T-helper 9 cell (primary cell): ENCODE measurements around the gene IL5.
A peak's percentile ranks its signal among the peaks of the same experiment; 100 is the strongest.
"Not testable (repeated sequence)": the region's sequence is repeated elsewhere in the genome, so short reads cannot be mapped to it uniquely, and the experiment has no call there.

ENCODE experiments used
- DNase-seq: peaks from one replicate; pipeline ENCODE4 v3.0.0-alpha.2; 2020
- total RNA-seq, 2 donors: gene quantifications; one replicate each; lab custom pipeline; 2026; lab: John Stamatoyannopoulos, UW

IL5 gene
- total RNA-seq = 0 reads per million in 2 donors

DNA sequence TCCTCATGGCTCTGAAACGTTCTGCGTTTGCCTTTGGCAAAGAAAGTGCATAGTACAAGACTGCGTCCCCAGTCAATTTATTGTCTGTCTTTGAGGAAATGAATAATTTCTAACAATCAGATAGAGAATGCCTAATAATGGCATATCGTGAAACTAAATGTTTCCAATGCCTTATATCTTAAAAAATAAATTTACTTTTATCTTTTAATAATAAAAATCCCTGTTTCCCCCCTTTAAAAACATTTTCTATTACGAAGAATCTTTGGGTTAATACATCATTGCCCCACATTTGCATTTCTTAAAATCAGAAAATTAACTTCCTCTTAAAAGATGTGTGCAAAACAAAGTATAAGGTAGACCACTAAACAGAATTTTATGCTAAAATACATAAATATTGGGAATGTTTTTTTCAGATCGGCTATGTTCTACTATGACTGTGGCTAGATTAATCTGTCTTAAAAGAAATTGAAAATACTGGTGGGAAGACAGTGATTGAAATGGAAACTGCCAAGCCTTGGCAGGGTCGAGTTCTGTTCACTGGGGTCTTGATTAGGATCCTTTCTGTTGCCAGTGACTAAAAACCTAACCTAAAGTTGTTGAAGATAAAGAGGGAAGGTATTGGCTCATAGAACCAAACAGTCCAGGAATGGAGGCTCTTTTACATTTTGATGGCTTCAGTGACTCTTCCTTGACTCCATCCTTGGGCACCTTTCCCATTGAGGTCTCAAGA, at the start of gene IL5:
Gene IL5, minus strand, starts transcription at position 51 of the 730 bp plus-strand sequence. Its CDS starts 44 bp downstream, at position 7.
- no peak for DNase-seq

DNA sequence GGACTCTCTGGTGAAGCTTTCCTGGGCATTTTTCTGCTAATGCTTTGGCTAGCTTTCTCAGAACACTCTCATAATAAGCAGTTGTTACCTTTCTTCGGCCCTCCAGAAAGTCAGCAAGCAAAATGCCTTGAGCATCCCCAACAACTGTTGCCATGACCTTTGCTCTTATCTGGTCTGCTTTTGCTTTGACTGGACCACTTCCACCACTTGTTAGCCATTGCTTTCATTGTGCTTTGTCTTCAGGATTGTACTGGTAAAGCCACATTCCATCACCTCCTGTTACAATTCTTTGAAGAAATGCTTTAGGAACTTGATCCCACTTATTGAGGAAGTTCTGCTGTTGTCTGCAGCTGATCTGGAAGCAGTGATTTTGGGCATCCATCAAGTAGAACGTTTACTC, 49.2 kb upstream of the IL5 start:
- no peak for DNase-seq

DNA sequence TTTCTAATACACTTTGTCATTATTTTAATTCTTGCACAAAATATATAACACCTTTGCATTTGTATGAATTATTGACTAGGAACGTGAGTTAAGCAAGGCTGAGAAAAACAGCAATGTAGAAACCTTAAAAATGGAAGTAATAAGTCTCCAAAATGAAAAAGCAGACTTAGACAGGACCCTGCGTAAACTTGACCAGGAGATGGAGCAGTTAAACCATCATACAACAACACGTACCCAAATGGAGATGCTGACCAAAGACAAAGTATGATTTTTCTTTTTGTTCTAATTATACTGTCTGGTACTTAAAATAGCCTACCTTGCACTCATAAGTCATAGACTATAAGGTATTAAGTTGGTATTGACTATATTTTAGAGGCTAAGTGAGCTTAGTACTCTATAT, 47.8 kb upstream of the IL5 start:
- DNase-seq = no peak

DNA sequence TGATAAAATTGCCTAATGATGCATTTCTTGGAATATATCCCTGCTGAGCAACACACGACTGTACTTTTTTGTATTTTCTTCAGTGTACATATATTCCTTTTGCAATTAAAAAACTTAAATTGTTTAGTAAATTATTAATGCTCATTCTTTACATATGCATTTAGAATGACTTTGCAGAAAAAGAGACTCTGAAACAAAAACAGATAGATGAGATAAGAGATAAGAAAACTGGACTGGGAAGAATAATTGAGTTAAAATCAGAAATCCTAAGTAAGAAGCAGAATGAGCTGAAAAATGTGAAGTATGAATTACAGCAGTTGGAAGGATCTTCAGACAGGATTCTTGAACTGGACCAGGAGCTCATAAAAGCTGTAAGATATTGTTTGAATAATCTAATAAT, 46.1 kb upstream of the IL5 start:
- no peak for DNase-seq

DNA sequence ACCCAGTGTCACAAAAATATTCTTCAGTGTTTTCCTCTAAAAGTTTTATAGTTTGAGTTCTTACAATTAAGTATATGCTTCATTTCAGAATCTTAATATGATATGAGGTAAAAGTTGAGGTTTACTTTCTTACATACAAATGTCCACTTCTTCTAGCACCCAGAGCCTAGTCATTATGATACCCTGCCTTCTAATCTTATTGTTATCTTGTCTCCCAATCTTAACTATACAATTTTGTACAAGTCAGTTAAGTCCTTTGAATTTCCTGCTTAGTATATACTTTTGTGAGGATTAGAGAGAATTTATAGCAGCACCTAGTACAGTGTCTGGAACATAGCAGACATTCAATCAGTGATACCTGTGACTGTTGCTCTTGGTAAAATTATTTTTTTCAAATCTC, 42.7 kb upstream of the IL5 start:
- no peak for DNase-seq

DNA sequence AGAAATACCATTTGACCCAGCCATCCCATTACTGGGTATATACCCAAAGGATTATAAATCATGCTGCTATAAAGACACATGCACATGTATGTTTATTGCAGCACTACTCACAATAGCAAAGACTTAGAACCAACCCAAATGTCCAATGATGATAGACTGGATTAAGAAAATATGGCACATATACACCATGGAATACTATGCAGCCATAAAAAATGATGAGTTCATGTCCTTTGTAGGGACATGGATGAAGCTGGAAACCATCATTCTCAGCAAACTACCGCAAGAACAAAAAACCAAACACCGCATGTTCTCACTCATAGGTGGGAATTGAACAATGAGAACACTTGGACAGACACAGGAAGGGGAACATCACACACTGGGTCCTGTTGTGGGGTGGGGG, 41.2 kb upstream of the IL5 start:
- not testable (repeated sequence) for DNase-seq

DNA sequence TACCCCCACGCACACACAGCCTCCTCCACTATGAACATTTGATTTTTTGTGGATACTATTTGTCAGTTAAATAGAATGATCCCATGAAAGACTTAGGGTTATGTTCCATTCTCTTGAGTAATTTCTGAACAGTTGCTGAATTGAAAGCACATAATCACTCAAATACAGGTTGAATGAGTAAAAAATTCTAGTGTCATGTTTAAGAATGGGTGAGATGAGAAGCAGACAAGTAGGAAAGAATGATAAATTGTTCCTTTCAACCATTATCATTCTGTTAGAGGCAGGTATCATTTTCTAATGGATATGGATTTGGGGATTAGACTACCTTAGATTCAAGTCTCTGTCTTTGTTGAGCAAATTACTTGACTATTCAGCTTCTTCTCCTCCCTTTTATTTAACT, 32.8 kb upstream of the IL5 start:
- no peak for DNase-seq

DNA sequence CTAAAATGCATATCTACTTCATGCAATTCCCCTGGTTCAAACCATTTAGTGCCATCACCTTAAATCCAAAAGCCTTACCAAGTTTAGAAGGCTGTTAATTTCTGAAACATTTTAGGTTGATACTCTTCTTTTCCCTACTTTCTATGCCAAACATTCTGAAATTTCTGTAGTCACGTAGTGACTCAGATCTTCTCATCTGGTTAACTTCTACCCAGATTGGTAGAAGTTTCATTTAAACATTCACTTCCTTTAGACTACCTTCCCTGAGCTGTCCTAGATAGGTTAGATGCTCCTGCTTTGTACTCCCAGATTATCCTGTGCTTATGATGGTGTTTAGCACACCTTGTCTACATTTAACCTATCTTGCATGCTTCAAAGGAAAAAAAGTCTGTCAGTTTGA, 23.3 kb upstream of the IL5 start:
- DNase-seq = no peak

DNA sequence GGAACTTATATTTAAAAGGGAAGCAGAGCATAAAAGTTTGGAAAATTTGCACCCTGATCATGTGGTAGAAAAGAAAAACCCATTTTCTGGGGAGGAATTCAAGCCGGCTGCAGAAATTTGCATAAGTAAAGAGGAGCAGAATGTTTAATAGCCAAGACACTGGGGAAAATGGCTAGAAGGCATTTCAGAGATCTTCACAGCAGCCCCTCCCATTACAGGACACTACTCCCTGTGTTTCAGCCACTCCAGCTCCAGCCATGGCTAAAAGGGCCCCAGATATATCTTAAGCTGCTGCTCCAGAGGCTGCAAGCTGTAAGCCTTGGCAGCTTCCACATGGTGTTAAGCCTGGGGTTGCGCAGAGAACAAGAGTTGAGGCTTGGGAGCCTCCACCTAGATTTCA, 21.2 kb upstream of the IL5 start:
- DNase-seq = not testable (repeated sequence)

DNA sequence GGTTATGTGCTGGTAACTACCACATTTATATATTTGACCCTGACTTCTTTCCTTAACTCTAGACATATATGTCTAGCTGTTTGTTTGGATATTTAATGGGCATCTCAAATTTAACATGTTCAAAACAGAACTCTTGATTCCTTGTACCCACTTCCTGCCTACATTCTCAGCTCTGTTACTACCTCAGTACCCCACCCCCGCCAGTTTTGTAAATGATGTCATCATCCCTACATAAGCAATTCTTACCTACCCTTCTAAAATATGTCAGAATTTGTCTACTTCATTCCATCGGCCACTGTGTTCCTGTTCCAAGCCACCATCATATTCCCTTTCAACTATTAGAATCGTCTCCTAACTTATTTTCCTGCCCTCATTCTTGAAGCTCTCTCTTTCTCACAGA, 18.3 kb upstream of the IL5 start:
- DNase-seq = no peak

DNA sequence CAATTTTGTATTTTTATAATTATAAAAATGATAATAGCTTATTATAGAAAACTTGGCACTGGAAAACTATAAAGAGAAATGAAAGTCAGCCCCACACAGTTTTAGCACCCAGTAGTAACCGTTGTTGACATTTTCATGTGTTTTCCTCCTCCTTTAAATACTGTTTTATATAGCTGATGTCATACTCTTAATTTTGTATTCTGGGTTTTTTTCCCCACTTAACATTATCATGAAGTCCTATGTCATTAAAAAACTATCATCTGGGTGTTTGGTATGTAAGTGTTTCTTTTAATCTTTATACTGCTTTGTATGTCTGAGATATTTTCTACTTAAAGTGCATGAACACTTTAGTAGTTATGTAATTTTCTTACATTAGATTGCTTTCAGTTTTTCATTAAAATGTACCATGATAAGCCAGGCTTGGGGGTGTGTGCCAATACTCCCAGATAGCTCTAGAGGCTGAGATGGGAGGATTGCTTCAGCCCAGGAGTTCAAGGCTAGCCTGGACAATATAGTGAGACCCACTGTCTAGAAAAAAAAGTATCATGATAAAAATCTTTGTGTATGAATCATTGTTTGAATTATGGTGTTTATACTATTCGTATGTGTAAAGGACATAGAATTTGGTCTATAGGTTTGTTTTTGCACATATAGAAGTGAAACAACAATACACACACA, 16.2 kb upstream of the IL5 start:
- no peak for DNase-seq

DNA sequence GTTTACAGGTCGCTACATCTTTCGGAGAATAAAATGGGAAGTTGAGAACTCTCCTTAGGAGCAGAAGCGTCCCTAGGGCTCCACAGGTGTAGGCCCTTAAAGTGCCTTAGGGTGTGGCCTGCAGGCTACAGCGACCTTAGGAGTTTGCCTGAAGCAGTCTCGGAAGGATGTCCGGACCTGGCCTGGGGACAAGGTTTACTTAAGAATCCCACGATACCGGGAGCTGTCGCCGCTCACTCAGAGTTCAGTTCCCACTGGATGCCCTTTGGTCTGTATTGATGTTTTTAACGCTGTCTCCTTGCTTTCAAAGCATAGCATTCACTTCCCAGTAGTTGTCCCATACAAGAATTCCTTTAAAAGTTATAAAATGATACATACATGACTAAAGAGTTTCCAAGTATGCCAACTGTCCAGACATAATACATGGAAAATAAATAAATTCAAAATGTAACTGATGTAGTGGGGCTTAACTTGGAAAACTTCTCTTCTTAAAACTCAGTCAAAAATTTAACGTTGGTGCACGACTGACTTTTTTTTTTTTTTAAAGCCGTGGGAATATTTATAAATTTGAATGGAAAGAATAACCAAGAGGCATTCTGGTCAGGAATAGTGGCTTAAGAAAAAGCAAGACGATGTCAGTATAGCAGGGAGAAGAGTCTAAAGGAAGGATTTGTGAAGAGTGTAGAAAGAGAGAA, 14.3 kb upstream of the IL5 start:
- DNase-seq = no peak

DNA sequence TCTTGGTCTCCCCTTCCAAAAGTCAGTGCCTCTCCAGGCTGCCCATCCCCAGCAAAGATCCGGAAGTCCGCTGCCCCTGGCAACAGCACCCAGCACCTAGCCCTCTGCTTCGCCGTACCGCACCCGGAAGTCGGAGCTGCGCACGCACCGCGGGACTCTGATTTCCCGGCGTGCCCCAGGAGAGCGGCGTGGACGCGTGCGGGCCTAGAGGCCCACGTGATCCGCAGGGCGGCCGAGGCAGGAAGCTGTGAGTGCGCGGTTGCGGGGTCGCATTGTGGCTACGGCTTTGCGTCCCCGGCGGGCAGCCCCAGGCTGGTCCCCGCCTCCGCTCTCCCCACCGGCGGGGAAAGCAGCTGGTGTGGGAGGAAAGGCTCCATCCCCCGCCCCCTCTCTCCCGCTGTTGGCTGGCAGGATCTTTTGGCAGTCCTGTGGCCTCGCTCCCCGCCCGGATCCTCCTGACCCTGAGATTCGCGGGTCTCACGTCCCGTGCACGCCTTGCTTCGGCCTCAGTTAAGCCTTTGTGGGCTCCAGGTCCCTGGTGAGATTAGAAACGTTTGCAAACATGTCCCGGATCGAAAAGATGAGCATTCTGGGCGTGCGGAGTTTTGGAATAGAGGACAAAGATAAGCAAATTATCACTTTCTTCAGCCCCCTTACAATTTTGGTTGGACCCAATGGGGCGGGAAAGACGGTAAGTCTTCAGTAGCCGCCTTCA, 13.6 kb upstream of the IL5 start, which contains the start of gene RAD50:
Gene RAD50, plus strand, starts transcription at position 215 of the 715 bp plus-strand sequence. Its CDS starts 348 bp downstream, at position 563.
- DNase-seq = peak; percentile 81

DNA sequence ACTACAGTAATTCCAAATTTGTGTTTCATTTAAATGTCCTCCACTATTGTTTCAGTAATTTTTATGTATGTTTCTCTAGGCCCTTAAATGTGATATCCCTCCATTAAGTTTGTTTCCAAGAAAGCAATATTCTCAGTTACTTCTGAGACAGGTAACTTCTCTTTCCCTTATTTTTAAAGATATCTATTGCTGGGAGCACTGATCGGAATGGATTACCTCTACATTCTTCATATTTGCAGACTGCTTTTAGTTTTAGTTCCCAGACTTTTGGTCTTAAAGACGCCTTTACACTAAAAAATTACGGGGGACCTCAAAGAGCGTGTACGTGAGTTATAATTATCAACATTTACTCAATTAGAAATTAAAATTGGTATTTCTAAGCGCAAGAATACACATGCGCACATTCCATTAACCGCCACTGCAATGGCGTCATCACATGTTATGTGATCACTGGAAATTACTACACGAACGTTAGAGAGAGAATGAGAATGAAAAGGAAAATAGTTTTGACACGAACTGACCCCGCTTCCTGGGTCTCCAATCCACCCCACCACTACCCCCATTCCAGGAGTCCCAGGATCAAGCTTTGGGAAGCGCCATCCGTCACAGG, 12.9 kb upstream of the IL5 start:
- DNase-seq = no peak

DNA sequence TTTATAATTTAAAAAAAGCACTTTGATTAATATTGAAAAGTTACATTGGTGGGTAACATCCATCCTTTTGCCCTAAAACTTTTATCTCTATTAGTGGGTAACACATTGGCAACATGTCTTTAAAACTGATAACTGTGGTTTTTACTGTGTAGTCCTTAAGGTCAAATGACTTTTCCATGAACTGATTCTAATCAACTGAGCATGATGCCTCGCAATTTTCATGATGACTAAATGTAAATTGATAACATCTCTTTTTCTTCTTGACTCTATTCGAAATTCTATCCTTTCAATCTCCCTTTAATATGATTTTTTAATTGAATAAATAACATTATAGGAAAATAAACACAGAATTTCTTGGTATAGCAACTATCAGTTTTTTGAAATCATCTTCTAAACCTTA, 6.3 kb upstream of the IL5 start:
- DNase-seq = no peak

DNA sequence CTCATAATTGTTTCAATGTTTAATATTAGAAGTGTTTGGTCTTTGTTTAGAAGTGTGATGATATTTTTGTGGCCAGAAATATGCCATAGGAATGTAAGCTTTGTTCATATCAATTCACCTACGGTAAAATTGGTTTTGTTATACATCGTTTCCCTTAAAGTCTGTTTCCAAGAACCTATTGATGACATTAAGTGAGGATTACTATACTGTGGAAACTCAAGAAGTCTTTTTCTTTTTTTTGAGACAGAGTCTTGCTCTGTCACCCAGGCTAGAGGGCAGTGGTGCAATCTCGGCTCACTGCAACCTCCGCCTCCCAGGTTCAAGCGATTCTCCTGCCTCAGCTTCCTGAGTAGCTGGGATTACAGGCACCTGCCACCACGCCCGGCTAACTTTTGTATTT, 5.5 kb upstream of the IL5 start:
- not testable (repeated sequence) for DNase-seq

DNA sequence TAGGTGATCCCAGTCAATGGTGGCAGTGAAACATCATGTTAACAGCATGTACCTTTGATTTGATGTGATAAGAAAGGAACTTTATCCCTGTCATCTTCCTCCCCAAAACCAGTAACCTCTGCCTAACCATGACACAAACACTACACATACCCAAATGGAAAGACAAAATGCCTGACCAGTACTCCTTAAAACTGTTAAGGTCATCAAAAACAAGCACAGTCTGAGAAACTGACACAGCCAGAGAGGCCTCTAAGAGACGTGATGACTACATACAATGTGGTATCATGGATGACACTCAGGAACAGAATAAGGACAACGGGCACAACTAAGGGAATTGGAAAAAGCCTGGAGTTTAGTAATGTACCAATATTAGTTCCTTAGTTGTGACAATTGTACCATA, 3.9 kb upstream of the IL5 start:
- DNase-seq = no peak

DNA sequence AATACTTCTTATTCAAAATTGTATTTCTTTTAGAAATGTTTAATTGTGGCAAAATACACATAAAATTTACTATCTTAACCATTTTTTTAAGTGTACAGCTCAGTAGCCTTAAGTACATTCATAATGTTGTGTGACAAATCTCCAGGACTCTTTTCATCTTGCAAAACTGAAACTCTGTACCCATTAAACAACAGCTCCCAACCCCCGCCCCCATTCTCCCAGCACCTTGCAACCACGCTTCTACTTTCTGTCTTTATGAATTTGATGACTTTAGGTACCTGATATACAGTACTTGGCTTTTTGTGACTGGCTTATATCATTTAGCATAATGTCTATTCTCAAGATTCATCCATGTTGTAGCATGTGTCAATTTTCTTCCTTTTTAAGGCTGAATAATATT, 2.8 kb upstream of the IL5 start:
- DNase-seq = no peak

DNA sequence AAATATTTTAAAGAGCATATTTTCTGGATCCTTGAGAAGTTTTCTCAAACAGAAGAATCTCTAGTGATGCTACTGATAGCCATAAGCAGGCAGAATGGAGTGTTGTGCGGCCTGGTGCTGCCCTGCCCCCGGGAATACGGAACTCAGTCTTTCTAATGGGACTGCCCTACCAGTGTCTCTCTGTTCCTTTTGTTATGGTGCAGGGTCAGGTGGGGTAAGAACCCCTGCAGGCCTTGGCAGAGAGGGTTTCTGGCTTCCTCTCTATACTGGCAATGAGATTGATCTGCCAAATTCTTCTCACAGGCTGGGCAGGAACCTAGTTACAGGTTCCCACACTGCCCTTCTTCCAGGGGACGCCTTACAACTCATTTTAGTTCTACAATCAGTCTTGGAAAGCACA, 2.6 kb downstream of the IL5 start:
- DNase-seq = no peak

DNA sequence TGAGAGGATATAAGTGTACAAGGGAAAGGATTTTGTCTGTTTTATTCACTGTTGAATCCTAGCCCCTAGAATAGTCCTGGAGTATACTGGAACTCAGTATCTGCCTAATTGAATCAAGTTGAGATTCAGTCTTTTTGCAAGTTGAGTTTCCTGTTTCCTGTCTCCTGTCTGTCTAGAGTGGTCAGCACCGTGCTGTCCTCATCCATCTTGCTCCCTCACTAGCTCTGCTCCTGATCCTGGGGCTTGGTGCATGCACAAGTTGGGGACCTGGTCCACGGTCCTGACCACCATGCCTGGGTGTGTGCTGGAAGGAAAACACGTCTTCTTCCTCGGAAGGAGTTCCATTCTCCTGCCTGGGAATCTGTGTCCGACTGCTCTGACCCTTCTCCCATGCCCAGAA, 3.2 kb downstream of the IL5 start:
- no peak for DNase-seq

DNA sequence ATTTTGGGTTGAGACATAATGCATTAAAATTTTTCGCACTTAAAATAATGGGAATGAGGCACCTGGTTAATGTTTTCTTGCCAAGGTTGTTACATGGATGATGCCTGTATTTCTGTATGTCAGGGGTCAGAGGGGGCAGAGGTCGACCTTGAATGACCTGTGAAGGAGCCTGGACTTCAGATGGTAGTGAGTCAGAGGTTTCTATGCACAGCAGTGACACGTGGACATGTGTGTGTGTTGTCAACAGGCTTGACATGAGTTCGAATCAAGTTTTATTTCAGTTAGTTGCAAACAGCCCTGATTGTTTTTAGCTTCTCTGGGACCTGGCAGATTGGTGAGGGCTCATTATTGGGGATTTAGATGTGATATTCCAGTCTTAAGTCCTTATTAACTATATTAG, 3.6 kb downstream of the IL5 start:
- DNase-seq = no peak

DNA sequence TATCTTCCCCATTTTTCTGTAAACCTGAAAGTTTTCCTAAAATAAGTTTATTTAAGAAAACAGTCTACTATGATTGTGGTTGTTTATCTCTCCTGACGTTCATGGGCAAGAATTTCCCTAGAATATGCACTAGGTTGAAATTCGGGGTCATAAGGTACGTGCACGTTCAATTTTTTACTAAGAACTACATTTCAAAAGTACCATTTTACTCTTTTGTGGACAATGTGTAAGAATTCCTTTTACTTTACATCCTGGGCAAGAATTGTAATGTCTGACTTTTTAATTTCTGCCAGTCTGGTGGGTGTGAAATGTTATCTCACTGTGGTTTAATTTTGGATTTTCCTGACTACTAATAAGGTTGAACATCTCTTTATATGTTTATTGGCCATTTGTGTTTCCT, 12.4 kb downstream of the IL5 start:
- no peak for DNase-seq
